Esophagus (tissue), 2 donors: ENCODE data around the gene ELMO1. TPM values are rescaled to one million over a fixed set of nuclear protein-coding genes. Genes with fewer than 3 reads are reported as not detected.

Experiments used
- H3K27ac ChIP-seq, 2 donors: one replicate each; pipeline ENCODE4 v1.5.1; 2013; ENCODE audit warnings: low read depth in 2 of 2, mild to moderate bottlenecking in 2 of 2, inconsistent platforms in 1 of 2, low read length in 1 of 2, moderate library complexity in 1 of 2
- H3K27me3 ChIP-seq, 2 donors: one replicate each; pipeline ENCODE4 v1.6.1; 2013; ENCODE audit warnings: low read length in 2 of 2, control low read depth in 1 of 2, mild to moderate bottlenecking in 1 of 2; ENCODE audit not compliant: insufficient read depth in 2 of 2, control insufficient read depth in 1 of 2
- H3K36me3 ChIP-seq, 2 donors: one replicate each; pipeline ENCODE4 v1.6.1; 2013; ENCODE audit warnings: low read length in 1 of 2; ENCODE audit not compliant: control insufficient read depth in 2 of 2, insufficient read depth in 2 of 2
- H3K4me1 ChIP-seq, 2 donors: one replicate each; pipeline ENCODE4 v1.6.1; 2013; ENCODE audit warnings: low read length in 1 of 2; ENCODE audit not compliant: control insufficient read depth in 2 of 2, insufficient read depth in 2 of 2
- H3K4me3 ChIP-seq, 2 donors: one replicate each; pipeline ENCODE4 v1.5.1; 2013; ENCODE audit warnings: low read length in 2 of 2, mild to moderate bottlenecking in 2 of 2, low read depth in 1 of 2, moderate library complexity in 1 of 2
- H3K9me3 ChIP-seq, 2 donors: one replicate each; pipeline ENCODE4 v1.6.1; 2013; ENCODE audit warnings: mild to moderate bottlenecking in 2 of 2, low read depth in 1 of 2, low read length in 1 of 2, moderate library complexity in 1 of 2; ENCODE audit not compliant: control insufficient read depth in 2 of 2, insufficient read depth in 1 of 2
- WGBS, 2 donors: extraction: QIAGEN DNeasy Blood & Tissue Kit; methylation state at CpG; one replicate each; pipeline ENCODE4 v1.1.7; 2013; 5-methylcytosine and 5-hydroxymethylcytosine counted together
- polyA plus RNA-seq, 2 donors: library from polyadenylated mRNA; stranded (reverse); fragments of 200-250 nt; gene quantifications; one replicate each; pipeline ENCODE4 v1.2.3, GENCODE V29; 2013
- donor health status: healthy with polysubstance abuse.
- donor health status: Bipolar disorder and iron deficiency.

Gene ELMO1
- polyA plus RNA-seq, 2 donors = 1.5 to 2.9 TPM

DNA sequence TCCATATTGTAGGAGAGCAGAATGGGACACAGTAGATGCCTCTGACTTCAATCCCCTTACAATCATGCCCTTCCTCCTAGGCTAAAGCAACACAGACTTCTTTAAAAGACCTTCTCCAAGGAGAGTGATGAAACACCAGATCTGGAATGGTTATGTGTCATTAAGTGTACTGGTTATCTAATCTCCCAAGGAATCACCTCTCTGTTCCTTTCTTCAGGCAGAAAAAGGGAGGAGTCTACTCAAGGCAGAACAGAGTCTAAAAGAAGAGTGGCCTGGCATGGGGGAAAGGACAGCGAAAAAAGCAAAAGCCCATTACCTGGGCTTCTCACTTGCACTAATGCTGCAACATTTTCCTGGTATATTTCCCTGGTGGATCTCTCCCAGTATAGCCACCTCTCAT lies 2.9 kb downstream of the ELMO1 start:
- no peak overlapping the region for H3K27ac ChIP-seq
- peaks cover 0 to 4% of the 10 kb centered on the region in 2 donors for H3K27me3 ChIP-seq
- H3K36me3 ChIP-seq = no peaks in the 10 kb centered on the region
- H3K4me1 ChIP-seq = peaks cover 0 to 4% of the 10 kb centered on the region in 2 donors
- H3K9me3 ChIP-seq = no peaks in the 10 kb centered on the region
- no peak overlapping the region for H3K4me3 ChIP-seq
- 98 to 100% methylated on average over 1 of the region's 1 CpG for WGBS, 2 donors

DNA sequence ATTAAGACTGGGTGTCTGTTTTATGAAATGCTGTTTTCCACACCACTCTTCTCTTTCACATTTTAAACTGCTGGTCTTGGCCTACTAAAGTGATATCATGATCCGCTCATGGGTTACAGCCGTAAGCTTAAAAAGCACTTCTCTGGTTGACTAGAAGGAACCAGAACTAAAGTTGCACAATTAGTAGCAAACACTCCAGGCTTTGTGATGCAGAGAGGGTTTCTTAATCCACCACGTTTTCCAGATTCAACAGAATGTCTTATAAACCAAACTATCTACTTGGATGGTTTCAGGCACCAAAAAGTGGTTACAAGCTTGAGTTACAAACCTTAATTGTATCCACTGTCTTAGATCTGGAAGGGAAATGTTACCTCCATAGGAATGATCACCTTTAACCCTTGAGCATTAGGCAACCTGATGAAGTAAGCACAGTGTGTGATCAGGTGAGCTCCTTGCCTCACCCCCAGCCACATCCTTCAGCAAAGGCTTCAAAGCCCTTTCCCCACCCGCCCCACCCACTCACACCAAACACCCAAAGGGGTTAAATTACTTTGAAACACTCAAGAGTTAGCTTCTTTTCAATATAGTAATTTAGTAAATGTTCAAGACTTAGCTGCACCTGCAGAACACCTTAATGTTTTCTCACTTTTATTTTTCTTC lies 3.5 kb downstream of the ELMO1 start:
- H3K4me1 ChIP-seq = peaks cover 0 to 4% of the 10 kb centered on the region in 2 donors

DNA sequence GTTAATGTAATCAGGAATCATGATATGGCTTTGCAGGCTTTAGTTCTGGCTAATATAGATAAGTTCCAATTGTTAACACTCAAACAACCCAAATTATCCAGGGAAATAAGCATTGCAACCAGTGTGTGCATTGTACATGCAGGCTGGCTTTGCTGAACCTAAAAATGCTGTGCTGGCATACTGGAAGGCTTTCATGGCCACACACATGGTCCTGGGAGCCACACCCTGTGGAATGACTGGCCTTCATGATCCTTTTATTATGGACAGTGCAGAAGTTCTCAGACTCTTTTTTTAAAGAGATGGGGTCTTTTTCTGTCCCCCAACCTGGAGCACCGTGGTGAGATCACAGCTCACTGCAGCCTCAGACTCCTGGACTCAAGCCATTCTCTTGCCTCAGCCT lies 5.0 kb downstream of the ELMO1 start:
- peaks cover 0 to 4% of the 10 kb centered on the region in 2 donors for H3K27me3 ChIP-seq
- H3K4me1 ChIP-seq = peaks cover 0 to 4% of the 10 kb centered on the region in 2 donors
- H3K27ac ChIP-seq = no peak overlapping the region
- H3K4me3 ChIP-seq = no peak overlapping the region
- H3K9me3 ChIP-seq = no peaks in the 10 kb centered on the region
- WGBS, 2 donors = 64 to 78% methylated on average over 1 of the region's 1 CpG
- H3K36me3 ChIP-seq = no peaks in the 10 kb centered on the region

More for the DNA sequence above, 3.5 kb downstream of the ELMO1 start:
- H3K4me3 ChIP-seq = no peak overlapping the region
- H3K27me3 ChIP-seq = peaks cover 0 to 4% of the 10 kb centered on the region in 2 donors
- no peaks in the 10 kb centered on the region for H3K36me3 ChIP-seq
- H3K9me3 ChIP-seq = no peaks in the 10 kb centered on the region
- no peak overlapping the region for H3K27ac ChIP-seq
- WGBS, 2 donors = 75 to 78% methylated on average over 4 of the region's 4 CpGs

DNA sequence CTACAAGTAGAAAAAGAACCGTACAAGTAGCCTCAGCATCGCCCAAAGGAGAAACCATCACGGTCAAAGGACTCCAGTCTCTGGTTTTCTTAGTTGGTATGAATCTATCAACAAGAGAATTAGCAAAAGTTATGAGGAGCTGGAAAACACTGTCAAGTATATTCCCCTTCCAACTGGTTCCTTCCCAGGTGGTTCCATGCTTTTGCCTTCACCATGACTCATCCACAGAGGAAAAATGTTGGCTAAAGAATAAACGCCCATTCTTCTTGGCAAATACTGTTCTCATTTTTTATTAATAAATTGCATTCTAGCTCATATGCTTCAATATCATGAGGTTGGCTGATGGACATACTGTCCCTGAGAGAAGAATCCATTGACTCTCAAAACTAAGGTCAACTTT lies 6.4 kb downstream of the ELMO1 start:
- WGBS, 2 donors = 74 to 75% methylated on average over 4 of the region's 4 CpGs
- no peaks in the 10 kb centered on the region for H3K9me3 ChIP-seq
- H3K27ac ChIP-seq = peak overlapping the region in 1 of 2 donors; percentile 42
- no peaks in the 10 kb centered on the region for H3K27me3 ChIP-seq
- H3K4me1 ChIP-seq = no peaks in the 10 kb centered on the region
- H3K36me3 ChIP-seq = no peaks in the 10 kb centered on the region
- H3K4me3 ChIP-seq = no peak overlapping the region

DNA sequence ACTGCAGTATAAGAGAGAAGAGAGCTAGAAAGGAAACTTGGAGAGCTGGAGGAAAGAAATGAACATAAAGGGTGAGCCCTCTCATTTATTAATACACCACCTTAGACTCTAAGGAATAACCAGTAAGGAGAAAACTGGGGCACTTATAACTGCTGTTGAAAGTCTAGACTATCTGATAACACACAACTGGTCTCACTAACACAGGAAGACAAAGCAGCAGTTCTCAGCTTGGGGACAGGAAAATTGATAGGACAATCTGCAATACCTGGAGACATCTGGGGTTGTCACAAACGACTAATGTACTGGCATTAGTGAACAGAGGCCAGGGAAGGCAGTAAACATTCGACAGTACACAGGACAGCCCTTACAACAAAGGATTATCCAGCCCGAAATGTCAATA lies 6.8 kb downstream of the ELMO1 start:
- peak overlapping the region in 1 of 2 donors; percentile 42 for H3K27ac ChIP-seq
- H3K9me3 ChIP-seq = no peaks in the 10 kb centered on the region
- no peaks in the 10 kb centered on the region for H3K36me3 ChIP-seq
- H3K27me3 ChIP-seq = no peaks in the 10 kb centered on the region
- 53 to 63% methylated on average over 3 of the region's 3 CpGs for WGBS, 2 donors
- H3K4me3 ChIP-seq = no peak overlapping the region
- no peaks in the 10 kb centered on the region for H3K4me1 ChIP-seq

DNA sequence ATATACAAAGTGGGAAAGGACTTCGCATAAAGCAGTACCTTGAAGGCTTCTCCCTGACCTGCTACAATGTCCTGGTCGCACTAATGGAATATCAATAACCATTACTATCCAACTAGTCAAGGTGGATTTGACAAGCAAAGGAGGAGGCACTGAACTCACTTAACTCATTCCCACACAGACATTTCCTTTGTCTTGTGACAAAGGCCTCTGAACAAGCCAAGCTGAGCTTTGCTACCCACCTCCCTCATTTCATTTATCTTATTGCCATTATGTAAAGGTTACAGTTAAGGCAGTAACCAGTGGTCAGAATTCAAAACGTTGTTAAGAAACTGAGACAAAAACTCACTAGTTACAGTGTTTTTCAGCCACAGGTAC lies 7.3 kb downstream of the ELMO1 start:
- H3K4me1 ChIP-seq = no peaks in the 10 kb centered on the region

DNA sequence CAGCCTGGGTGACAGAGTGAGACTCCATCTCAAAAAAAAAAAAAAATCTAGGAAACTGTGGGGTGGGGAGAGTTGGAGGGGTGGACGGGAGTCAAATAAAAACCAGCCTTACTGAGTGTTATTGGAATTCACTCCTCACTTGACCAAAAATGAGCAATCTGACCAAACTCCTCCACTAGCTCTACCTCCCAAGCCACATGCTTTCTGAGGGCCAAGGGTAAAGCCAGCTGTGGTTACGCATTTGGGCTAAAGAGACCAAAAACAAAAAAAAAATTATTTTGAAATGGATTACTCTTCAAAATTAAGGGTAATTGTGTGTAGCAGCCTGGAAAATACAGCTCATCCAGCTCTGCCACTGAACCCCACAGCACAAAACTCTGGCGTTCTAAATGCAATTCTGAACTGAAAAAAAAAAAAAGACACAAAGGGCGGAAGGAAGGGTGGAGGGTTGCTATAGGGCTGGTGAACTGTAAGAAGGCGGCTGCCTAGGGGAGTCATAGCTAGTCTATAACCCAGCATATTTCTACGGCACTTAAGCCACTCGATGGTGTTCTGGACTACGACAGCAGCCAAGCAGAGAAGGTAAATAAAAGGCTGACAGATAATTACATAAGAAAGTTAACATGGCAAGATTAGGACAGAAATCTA lies 7.8 kb downstream of the ELMO1 start:
- no peaks in the 10 kb centered on the region for H3K9me3 ChIP-seq
- WGBS, 2 donors = 48 to 59% methylated on average over 8 of the region's 8 CpGs
- H3K4me3 ChIP-seq = no peak overlapping the region
- H3K27ac ChIP-seq = peak overlapping the region in 1 of 2 donors; percentile 2
- H3K27me3 ChIP-seq = no peaks in the 10 kb centered on the region
- H3K36me3 ChIP-seq = no peaks in the 10 kb centered on the region
- no peaks in the 10 kb centered on the region for H3K4me1 ChIP-seq

More for the DNA sequence above, 7.3 kb downstream of the ELMO1 start:
- 37 to 57% methylated on average over 3 of the region's 3 CpGs for WGBS, 2 donors
- Histone ChIP-seq H3K27me3 (no peaks in the 10 kb centered on the region), H3K27ac (no peak overlapping the region), H3K9me3 (no peaks in the 10 kb centered on the region), H3K4me3 (no peak overlapping the region), H3K36me3 (no peaks in the 10 kb centered on the region)

DNA sequence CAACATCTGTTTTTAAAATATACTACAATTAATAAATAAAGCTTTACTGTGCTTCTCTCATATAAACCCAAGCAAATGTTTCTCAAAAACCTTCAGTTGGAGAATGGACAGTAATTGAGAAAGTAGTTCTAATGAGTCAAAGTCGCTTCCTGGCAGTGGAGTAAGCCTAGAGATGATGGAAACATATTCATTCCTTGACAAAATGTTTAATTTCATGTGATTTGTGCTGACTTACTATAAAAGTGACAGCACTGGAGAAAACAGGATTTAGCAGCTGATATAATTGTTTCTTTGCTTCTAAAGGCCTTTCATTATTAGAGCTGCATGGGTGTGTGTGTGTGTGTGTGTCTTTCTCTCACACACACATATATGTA lies 9.0 kb downstream of the ELMO1 start:
- WGBS, 2 donors = 55 to 58% methylated on average over 1 of the region's 1 CpG
- Histone ChIP-seq H3K27me3 (no peaks in the 10 kb centered on the region), H3K4me1 (no peaks in the 10 kb centered on the region), H3K9me3 (no peaks in the 10 kb centered on the region), H3K27ac (no peak overlapping the region), H3K36me3 (no peaks in the 10 kb centered on the region), H3K4me3 (no peak overlapping the region)

DNA sequence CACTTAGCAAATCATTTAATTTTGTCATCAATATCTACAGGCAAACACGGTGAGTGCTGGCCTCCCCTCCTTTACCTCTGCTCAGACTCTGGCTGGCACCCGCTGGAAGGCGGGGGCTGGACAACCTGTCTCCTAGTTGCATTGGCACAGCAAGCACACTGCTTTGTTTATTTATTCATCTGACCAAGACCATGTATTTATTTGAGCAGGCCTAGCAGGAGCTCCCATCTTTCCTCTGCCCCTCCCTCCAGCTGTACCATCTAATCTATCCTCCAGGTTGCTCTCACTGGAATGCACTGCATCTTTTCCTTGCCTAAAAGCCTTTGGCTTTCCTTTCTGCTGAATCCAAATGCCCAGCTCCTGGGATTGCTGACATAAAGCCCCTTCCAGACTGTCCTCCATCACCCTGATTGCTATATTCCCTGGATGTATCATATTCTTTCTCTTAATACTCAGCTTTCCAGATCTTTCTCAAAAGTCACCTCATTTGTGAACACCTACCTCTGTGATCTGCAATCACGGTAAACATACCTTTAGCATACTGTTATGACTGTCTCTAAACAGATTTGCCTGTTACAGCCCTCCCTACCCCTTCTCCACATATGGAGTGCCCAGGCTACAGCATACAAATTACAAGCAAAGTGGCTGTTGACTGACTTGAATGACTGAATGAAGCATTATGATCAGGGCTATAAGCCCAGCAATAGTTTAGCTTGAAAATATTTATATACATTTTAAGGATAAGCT lies 9.6 kb downstream of the ELMO1 start:
- 72 to 77% methylated on average over 4 of the region's 4 CpGs for WGBS, 2 donors

More for the DNA sequence above, 9.6 kb downstream of the ELMO1 start:
- H3K4me1 ChIP-seq = no peaks in the 10 kb centered on the region
- no peak overlapping the region for H3K4me3 ChIP-seq
- H3K9me3 ChIP-seq = no peaks in the 10 kb centered on the region
- no peaks in the 10 kb centered on the region for H3K36me3 ChIP-seq
- no peak overlapping the region for H3K27ac ChIP-seq
- H3K27me3 ChIP-seq = no peaks in the 10 kb centered on the region
